Osteocyte (in vitro differentiated cells): Measurements from ENCODE around the gene CLCN3. TPM values are rescaled to one million over a fixed set of nuclear protein-coding genes. Genes with fewer than 3 reads are reported as not detected.
A peak's percentile ranks its signal among the peaks of the same experiment; 100 is the strongest.

Experiments
- DNase-seq: peaks from one replicate; pipeline ENCODE4 v3.0.0; 2021; ENCODE audit warnings: mixed read lengths; ENCODE audit not compliant: unreplicated experiment; ENCODE audit errors: extremely low spot score
- H3K27ac Mint-ChIP-seq: one replicate; pipeline ENCODE4 v1.8.0; 2021; ENCODE audit warnings: mild to moderate bottlenecking, mixed read lengths; ENCODE audit not compliant: unreplicated experiment
- H3K27me3 Mint-ChIP-seq: one replicate; pipeline ENCODE4 v1.8.0; 2021; ENCODE audit warnings: mixed read lengths; ENCODE audit not compliant: unreplicated experiment
- H3K36me3 Mint-ChIP-seq: one replicate; pipeline ENCODE4 v1.8.0; 2021; ENCODE audit warnings: mixed read lengths; ENCODE audit not compliant: unreplicated experiment
- H3K4me1 Mint-ChIP-seq: one replicate; pipeline ENCODE4 v1.8.0; 2021; ENCODE audit warnings: mixed read lengths; ENCODE audit not compliant: unreplicated experiment
- H3K4me3 Mint-ChIP-seq: one replicate; pipeline ENCODE4 v1.8.0; 2021; ENCODE audit warnings: mild to moderate bottlenecking, moderate library complexity, mixed read lengths; ENCODE audit not compliant: unreplicated experiment
- H3K9me3 Mint-ChIP-seq: one replicate; pipeline ENCODE4 v1.8.0; 2021; ENCODE audit warnings: mixed read lengths; ENCODE audit not compliant: unreplicated experiment
- CTCF ChIP-seq: fragments of 200-600 bp; sonication (generic); IDR thresholded peaks from 2 replicates; pipeline ENCODE4 v1.5.0; 2021; ENCODE audit warnings: antibody characterized with exemption, mild to moderate bottlenecking, moderate library complexity
- total RNA-seq: library from RNA; stranded (reverse); gene quantifications from 2 replicates; pipeline ENCODE4 v1.2.1, GENCODE V29; 2021

The CLCN3 gene
- total RNA-seq, 1 donor from 2014 or later = 38.0 TPM

GRCh38 chr4:169716677-169717076 lies 96.3 kb downstream of the CLCN3 start:
- DNase-seq = no peak
- no peak overlapping the region for H3K4me3 Mint-ChIP-seq
- no peak for TF ChIP-seq CTCF

GRCh38 chr4:169720529-169720928 lies 100.2 kb downstream of the CLCN3 start:
- no peaks in the 10 kb centered on the region for H3K9me3 Mint-ChIP-seq
- H3K4me3 Mint-ChIP-seq = no peak overlapping the region
- no peak for DNase-seq
- H3K36me3 Mint-ChIP-seq = peaks cover 18% of the 10 kb centered on the region
- H3K4me1 Mint-ChIP-seq = no peaks in the 10 kb centered on the region
- no peak overlapping the region for H3K27ac Mint-ChIP-seq
- H3K27me3 Mint-ChIP-seq = no peaks in the 10 kb centered on the region
- TF ChIP-seq CTCF = no peak

More at GRCh38 chr4:169716677-169717076, 96.3 kb downstream of the CLCN3 start:
- Mint-ChIP-seq H3K27ac (no peak overlapping the region), H3K4me1 (no peaks in the 10 kb centered on the region), H3K36me3 (peaks cover 32% of the 10 kb centered on the region), H3K9me3 (no peaks in the 10 kb centered on the region), H3K27me3 (no peaks in the 10 kb centered on the region)

GRCh38 chr4:169723207-169723965 lies 103.0 kb downstream of the CLCN3 start:
- TF ChIP-seq CTCF = peak; percentile 40
- no peak for DNase-seq
- H3K9me3 Mint-ChIP-seq = no peaks in the 10 kb centered on the region
- peaks cover 13% of the 10 kb centered on the region for H3K36me3 Mint-ChIP-seq
- no peaks in the 10 kb centered on the region for H3K4me1 Mint-ChIP-seq
- no peak overlapping the region for H3K27ac Mint-ChIP-seq
- no peaks in the 10 kb centered on the region for H3K27me3 Mint-ChIP-seq
- no peak overlapping the region for H3K4me3 Mint-ChIP-seq

GRCh38 chr4:169724260-169724659 lies 103.9 kb downstream of the CLCN3 start:
- H3K4me1 Mint-ChIP-seq = no peaks in the 10 kb centered on the region
- no peak for TF ChIP-seq CTCF
- peaks cover 14% of the 10 kb centered on the region for H3K36me3 Mint-ChIP-seq
- no peaks in the 10 kb centered on the region for H3K9me3 Mint-ChIP-seq
- no peaks in the 10 kb centered on the region for H3K27me3 Mint-ChIP-seq
- H3K27ac Mint-ChIP-seq = no peak overlapping the region
- DNase-seq = no peak
- no peak overlapping the region for H3K4me3 Mint-ChIP-seq

- Mint-ChIP-seq H3K4me1 (no peaks in the 10 kb centered on the region), H3K9me3 (no peaks in the 10 kb centered on the region), H3K4me3 (no peak overlapping the region), H3K36me3 (peaks cover 21% of the 10 kb centered on the region), H3K27ac (no peak overlapping the region), H3K27me3 (no peaks in the 10 kb centered on the region)
- DNase-seq = no peak
- TF ChIP-seq CTCF = no peak
These were observed 107.2 kb downstream of the CLCN3 start for GRCh38 chr4:169727616-169728015.
